Spleen (tissue), 7 donors: ENCODE results near the gene RANBP17.

Source experiments
- CTCF ChIP-seq, 11 experiments: fragments of 200-600 bp in 7 of 11; fragments of 450-650 bp in 4 of 11; sonication (generic) in 4 of 11; IDR thresholded peaks in 8 of 11; conservative IDR thresholded peaks in 3 of 11; 1 replicate in 7 of 11; 2 replicates in 4 of 11; pipeline versions ENCODE4 v1.4.0 to v1.8.0; 2016 to 2021; ENCODE audit warnings: antibody characterized with exemption in 11 of 11, inconsistent platforms in 4 of 11, mild to moderate bottlenecking in 1 of 11
- POLR2A ChIP-seq, 3 donors: fragments of 450-650 bp; IDR thresholded peaks; one replicate each; pipeline ENCODE4 v1.5.1; 2017; ENCODE audit warnings: antibody characterized with exemption in 3 of 3, mild to moderate bottlenecking in 1 of 3
- donor health status: DM: no; HTN: no; CAD: no; lungs with moderate emphysema.
- donor health status: DM: no; HTN: no; CAD: no.
- donor health status: DM: no; HTN: no; CAD: no.

GRCh38 chr5:171261361-171261760 lies 399.5 kb downstream of the RANBP17 start:
- TF ChIP-seq CTCF (IDR thresholded peaks at IDR 0.05 in 8 of 11, conservative IDR thresholded peaks at IDR 0.05 in 3 of 11) (no peak), POLR2A (IDR thresholded peaks at IDR 0.05) (no peak)
